HepG2 (cell line): Measurements from ENCODE around the gene CALR. TPM values are rescaled to one million over a fixed set of nuclear protein-coding genes. Genes with fewer than 3 reads are reported as not detected.
A peak's percentile ranks its signal among the peaks of the same experiment; 100 is the strongest.

Source experiments
- GABPA ChIP-seq, 2 experiments: IDR thresholded peaks; 2 replicates each; pipeline ENCODE4 v1.6.1; 2011 to 2016; ENCODE audit warnings: low read depth in 2 of 2, low read length in 1 of 2, missing biosample characterization in 1 of 2, missing genetic modification characterization in 1 of 2
- GZF1 ChIP-seq: sonication (generic); formaldehyde crosslinking; IDR thresholded peaks from 2 replicates; pipeline ENCODE4 v1.5.1; 2020; ENCODE audit warnings: mild to moderate bottlenecking, missing genetic modification reagents
- KLF15 ChIP-seq: sonication (generic); formaldehyde crosslinking; IDR thresholded peaks from 2 replicates; pipeline ENCODE4 v1.8.1; 2023; ENCODE audit warnings: borderline replicate concordance, mild to moderate bottlenecking, inconsistent platforms, missing genetic modification reagents, mixed read lengths
- NFE2 ChIP-seq: sonication (generic); formaldehyde crosslinking; IDR thresholded peaks from 2 replicates; pipeline ENCODE4 v1.4.0; 2020; ENCODE audit warnings: missing genetic modification reagents
- NPAS2 ChIP-seq: sonication (generic); formaldehyde crosslinking; IDR thresholded peaks from 2 replicates; pipeline ENCODE4 v1.8.0; 2022; ENCODE audit warnings: mild to moderate bottlenecking, missing genetic modification reagents, borderline replicate concordance
- PHB2 ChIP-seq: fragments of 450-650 bp; IDR thresholded peaks from 2 replicates; pipeline ENCODE4 v1.6.1; 2018; ENCODE audit not compliant: partially characterized antibody
- POLR2AphosphoS5 ChIP-seq: IDR thresholded peaks from 2 replicates; pipeline ENCODE4 v1.6.1; 2012; ENCODE audit warnings: low read depth, low read length
- REST ChIP-seq, 2 experiments: IDR thresholded peaks; 2 replicates each; pipeline ENCODE4 v1.6.1; 2011 to 2012; ENCODE audit warnings: low read length in 2 of 2, borderline replicate concordance in 1 of 2, low read depth in 1 of 2, mild to moderate bottlenecking in 1 of 2, moderate library complexity in 1 of 2
- ZNF546 ChIP-seq: sonication (generic); formaldehyde crosslinking; conservative IDR thresholded peaks from 2 replicates; pipeline ENCODE4 v1.8.1; 2023; ENCODE audit warnings: mild to moderate bottlenecking, missing genetic modification reagents
- ZNF703 ChIP-seq: sonication (generic); formaldehyde crosslinking; IDR thresholded peaks from 2 replicates; pipeline ENCODE4 v1.5.1; 2020; ENCODE audit warnings: missing genetic modification reagents, mild to moderate bottlenecking, moderate library complexity, borderline replicate concordance
- ZNF788 ChIP-seq: sonication (generic); formaldehyde crosslinking; IDR thresholded peaks from 2 replicates; pipeline ENCODE4 v1.5.0; 2020; ENCODE audit warnings: mild to moderate bottlenecking, missing genetic modification reagents, borderline replicate concordance
- polyA plus RNA-seq, 8 experiments: library from polyadenylated mRNA; depleted of rRNA in 3 of 8; stranded (reverse) in 7 of 8; unstranded in 1 of 8; fragments of >200 nt; fragmentation: Illumina TruSeq in 4 of 8; extraction: Trizol in 4 of 8; gene quantifications; 2 replicates each; pipeline versions ENCODE4 v1.2.1 to v1.2.3, GENCODE V29; 2011 to 2016; ENCODE audit warnings: low read depth in 4 of 8, missing spikeins in 1 of 8, mixed read lengths in 1 of 8; ENCODE audit not compliant: insufficient read depth in 1 of 8
- total RNA-seq, 5 experiments: library from RNA; depleted of rRNA; stranded (reverse); fragments of >200 nt; fragmentation: Illumina TruSeq; extraction: Trizol; gene quantifications; 2 replicates each; pipeline ENCODE4 v1.2.3, GENCODE V29; 2016; ENCODE audit warnings: low read depth in 1 of 5
- TF ChIP-seq, protein P1 (sequence below): sonication (generic); formaldehyde crosslinking; IDR thresholded peaks from 2 replicates; pipeline ENCODE4 v1.9.0; 2021; ENCODE audit warnings: missing genetic modification reagents, mild to moderate bottlenecking, borderline replicate concordance
- TF ChIP-seq, protein P2 (sequence below), 2 experiments: fragments of 450-650 bp in 1 of 2; sonication (generic) in 1 of 2; formaldehyde crosslinking in 1 of 2; IDR thresholded peaks; 2 replicates each; pipeline versions ENCODE4 v1.6.1 to v1.8.0; 2016 to 2022; ENCODE audit warnings: antibody characterized with exemption in 1 of 2, mild to moderate bottlenecking in 1 of 2, missing genetic modification reagents in 1 of 2

CALR gene
- total and polyA plus RNA-seq, 2 of the 13 experiments (the other 11 are each of a cell fraction or from before 2014, with no cell fraction given) = 898 to 934 TPM

DNA sequence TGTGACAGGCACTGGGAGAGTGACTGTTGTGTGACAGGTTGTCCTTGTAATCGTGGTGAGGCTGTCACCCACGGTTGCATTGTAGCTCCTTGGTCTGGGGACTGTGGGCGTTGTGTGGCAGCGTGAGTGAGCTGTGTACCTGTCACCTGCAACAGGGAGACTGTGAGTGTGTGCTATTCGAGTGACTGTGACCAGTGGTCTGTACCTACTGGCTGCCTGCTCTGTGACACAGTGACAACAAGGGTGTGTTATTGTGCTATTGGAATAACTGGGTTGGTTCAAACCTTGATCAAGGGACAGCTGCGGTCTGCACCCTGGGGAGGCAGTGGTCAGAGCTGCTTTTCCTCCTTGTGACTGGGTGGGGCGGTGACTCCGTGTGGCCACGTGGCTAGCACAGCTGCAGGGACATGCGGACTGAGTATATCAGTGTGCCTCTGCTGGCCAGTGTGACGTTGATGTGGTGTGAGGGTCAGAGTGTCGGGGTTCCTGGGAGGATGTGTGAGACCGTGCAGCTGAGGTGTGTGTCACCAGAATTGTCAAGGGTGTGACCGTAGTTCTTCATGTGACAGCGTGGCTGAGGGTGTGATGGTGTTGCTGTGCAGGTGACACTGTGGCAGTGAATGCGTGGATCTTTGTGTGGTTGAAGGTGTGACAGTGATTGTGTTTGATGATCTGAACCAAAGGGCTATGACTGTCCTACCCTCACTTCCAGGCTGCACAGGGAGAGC is 46.8 kb downstream of the CALR start (continued):
- TF ChIP-seq NFE2 = no peak
- no peak for TF ChIP-seq REST (IDR thresholded peaks at IDR 0.05; ENCODE audit: borderline replicate concordance in 1 of 2, low read depth in 1 of 2, low read length in 2 of 2)
- TF ChIP-seq KLF15 (CRISPR knock-in tag) = no peak
- no peak; the same call in 1 of the 2 replicates for TF ChIP-seq POLR2AphosphoS5
- peak; percentile 74; the same call in 1 of the 2 replicates for TF ChIP-seq GZF1
- TF ChIP-seq PHB2 = no peak
- TF ChIP-seq, protein P1, sequence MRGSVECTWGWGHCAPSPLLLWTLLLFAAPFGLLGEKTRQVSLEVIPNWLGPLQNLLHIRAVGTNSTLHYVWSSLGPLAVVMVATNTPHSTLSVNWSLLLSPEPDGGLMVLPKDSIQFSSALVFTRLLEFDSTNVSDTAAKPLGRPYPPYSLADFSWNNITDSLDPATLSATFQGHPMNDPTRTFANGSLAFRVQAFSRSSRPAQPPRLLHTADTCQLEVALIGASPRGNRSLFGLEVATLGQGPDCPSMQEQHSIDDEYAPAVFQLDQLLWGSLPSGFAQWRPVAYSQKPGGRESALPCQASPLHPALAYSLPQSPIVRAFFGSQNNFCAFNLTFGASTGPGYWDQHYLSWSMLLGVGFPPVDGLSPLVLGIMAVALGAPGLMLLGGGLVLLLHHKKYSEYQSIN = no peak
- no peak for TF ChIP-seq ZNF788 (CRISPR knock-in tag)
- no peak for TF ChIP-seq ZNF703 (CRISPR knock-in tag)
- TF ChIP-seq NPAS2 (CRISPR knock-in tag) = no peak
- TF ChIP-seq, protein P2, sequence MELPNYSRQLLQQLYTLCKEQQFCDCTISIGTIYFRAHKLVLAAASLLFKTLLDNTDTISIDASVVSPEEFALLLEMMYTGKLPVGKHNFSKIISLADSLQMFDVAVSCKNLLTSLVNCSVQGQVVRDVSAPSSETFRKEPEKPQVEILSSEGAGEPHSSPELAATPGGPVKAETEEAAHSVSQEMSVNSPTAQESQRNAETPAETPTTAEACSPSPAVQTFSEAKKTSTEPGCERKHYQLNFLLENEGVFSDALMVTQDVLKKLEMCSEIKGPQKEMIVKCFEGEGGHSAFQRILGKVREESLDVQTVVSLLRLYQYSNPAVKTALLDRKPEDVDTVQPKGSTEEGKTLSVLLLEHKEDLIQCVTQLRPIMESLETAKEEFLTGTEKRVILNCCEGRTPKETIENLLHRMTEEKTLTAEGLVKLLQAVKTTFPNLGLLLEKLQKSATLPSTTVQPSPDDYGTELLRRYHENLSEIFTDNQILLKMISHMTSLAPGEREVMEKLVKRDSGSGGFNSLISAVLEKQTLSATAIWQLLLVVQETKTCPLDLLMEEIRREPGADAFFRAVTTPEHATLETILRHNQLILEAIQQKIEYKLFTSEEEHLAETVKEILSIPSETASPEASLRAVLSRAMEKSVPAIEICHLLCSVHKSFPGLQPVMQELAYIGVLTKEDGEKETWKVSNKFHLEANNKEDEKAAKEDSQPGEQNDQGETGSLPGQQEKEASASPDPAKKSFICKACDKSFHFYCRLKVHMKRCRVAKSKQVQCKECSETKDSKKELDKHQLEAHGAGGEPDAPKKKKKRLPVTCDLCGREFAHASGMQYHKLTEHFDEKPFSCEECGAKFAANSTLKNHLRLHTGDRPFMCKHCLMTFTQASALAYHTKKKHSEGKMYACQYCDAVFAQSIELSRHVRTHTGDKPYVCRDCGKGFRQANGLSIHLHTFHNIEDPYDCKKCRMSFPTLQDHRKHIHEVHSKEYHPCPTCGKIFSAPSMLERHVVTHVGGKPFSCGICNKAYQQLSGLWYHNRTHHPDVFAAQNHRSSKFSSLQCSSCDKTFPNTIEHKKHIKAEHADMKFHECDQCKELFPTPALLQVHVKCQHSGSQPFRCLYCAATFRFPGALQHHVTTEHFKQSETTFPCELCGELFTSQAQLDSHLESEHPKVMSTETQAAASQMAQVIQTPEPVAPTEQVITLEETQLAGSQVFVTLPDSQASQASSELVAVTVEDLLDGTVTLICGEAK (IDR thresholded peaks at IDR 0.05) = no peak
- TF ChIP-seq, protein P2 (CRISPR knock-in tag; IDR thresholded peaks at IDR 0.05) = peak; percentile 64; the same call in 1 of the 2 replicates
- no peak for TF ChIP-seq GABPA (IDR thresholded peaks at IDR 0.05; ENCODE audit: low read depth, low read length)
- no peak for TF ChIP-seq GABPA (CRISPR knock-in tag; IDR thresholded peaks at IDR 0.05; ENCODE audit: low read depth)
- TF ChIP-seq ZNF546 = no peak
